ENCODE measurements around the gene SPEM3. TPM values are rescaled to one million over a fixed set of nuclear protein-coding genes. Genes with fewer than 3 reads are reported as not detected.
"Not testable (repeated sequence)": the region's sequence is repeated elsewhere in the genome, so short reads cannot be mapped to it uniquely, and the experiment has no call there.

Gene SPEM3
- total RNA-seq, 2 experiments from 2014 or later, result not detected

- peaks cover 8% of the 10 kb centered on the region for H3K36me3 Mint-ChIP-seq (ENCODE audit: low read depth)
- ChIA-PET POLR2A (interaction anchor here (0.6 kb wide), 2 partner anchors 36 to 147 kb away, joined by 3 read pairs; no protein-coding TSS in a partner anchor), CTCF (interaction anchor here (0.7 to 2.9 kb wide), 5 partner anchors 12 to 101 kb away, joined by 3 to 13 read pairs (median 4); no protein-coding TSS in a partner anchor)
- no peak overlapping the region for H3K27ac Mint-ChIP-seq
- peak overlapping the region; percentile 84 for H3K4me3 Mint-ChIP-seq
- no peak for DNase-seq
- no peaks in the 10 kb centered on the region for H3K27me3 Mint-ChIP-seq
- peaks cover 62% of the 10 kb centered on the region for H3K4me1 Mint-ChIP-seq
- H3K9me3 Mint-ChIP-seq, result no peaks in the 10 kb centered on the region
Observed at GRCh38 chr17:7476951-7477350, 48.3 kb downstream of the SPEM3 start.

- POLR2A ChIA-PET, result interaction anchor here (0.6 to 1.1 kb wide), 2 partner anchors 22 to 35 kb away, joined by 3 to 4 read pairs; no protein-coding TSS in a partner anchor
- H3K36me3 Mint-ChIP-seq (ENCODE audit: low read depth), result peaks cover 8% of the 10 kb centered on the region
- CTCF ChIA-PET, result interaction anchor here (0.7 to 2.9 kb wide), 4 partner anchors 13 to 102 kb away, joined by 3 to 13 read pairs (median 5); no protein-coding TSS in a partner anchor
- H3K27me3 Mint-ChIP-seq, result no peaks in the 10 kb centered on the region
- DNase-seq, result no peak
- peak overlapping the region; percentile 84 for H3K4me3 Mint-ChIP-seq
- H3K27ac Mint-ChIP-seq, result peak overlapping the region; percentile 77
- H3K9me3 Mint-ChIP-seq, result no peaks in the 10 kb centered on the region
- peaks cover 65% of the 10 kb centered on the region for H3K4me1 Mint-ChIP-seq
Observed at GRCh38 chr17:7477392-7478275, 49.0 kb downstream of the SPEM3 start.

GRCh38 chr17:7478276-7479212 lies 49.9 kb downstream of the SPEM3 start:
- ChIA-PET POLR2A (interaction anchor here (1.1 kb wide), 1 partner anchor 23 kb away, joined by 4 read pairs; no protein-coding TSS in a partner anchor), CTCF (interaction anchor here (0.6 to 2.9 kb wide), 3 partner anchors 14 to 160 kb away, joined by 3 to 13 read pairs (median 6); no protein-coding TSS in a partner anchor)
- Mint-ChIP-seq H3K9me3 (no peaks in the 10 kb centered on the region), H3K4me3 (peak overlapping the region; percentile 84), H3K27me3 (no peaks in the 10 kb centered on the region), H3K27ac (peak overlapping the region; percentile 77), H3K4me1 (peaks cover 68% of the 10 kb centered on the region), H3K36me3 (ENCODE audit: low read depth) (peaks cover 9% of the 10 kb centered on the region)
- peak; percentile 68 for DNase-seq

- CTCF ChIA-PET, result interaction anchor here (0.8 to 1.5 kb wide), 3 partner anchors 25 to 81 kb away, joined by 3 to 7 read pairs (median 5); no protein-coding TSS in a partner anchor
- peak; percentile 64 for DNase-seq
- no peaks in the 10 kb centered on the region for H3K9me3 Mint-ChIP-seq
- H3K4me3 Mint-ChIP-seq, result peak within 1 kb of the TSS; percentile 88
- POLR2A ChIA-PET, result no interaction called here
- H3K4me1 Mint-ChIP-seq, result peaks cover 68% of the 10 kb centered on the region
- peak within 1 kb of the TSS; percentile 94 for H3K27ac Mint-ChIP-seq
- no peaks in the 10 kb centered on the region for H3K27me3 Mint-ChIP-seq
- H3K36me3 Mint-ChIP-seq (ENCODE audit: low read depth), result peaks cover 10% of the 10 kb centered on the region
Observed at GRCh38 chr17:7479213-7480088, 50.8 kb downstream of the SPEM3 start, which contains the start of gene ZBTB4. TSS of gene ZBTB4 (minus strand) at chr17:7479631. CDS start at chr17:7466801, 12,830 bp downstream.

GRCh38 chr17:7480089-7480384 lies 51.4 kb downstream of the SPEM3 start:
- ChIA-PET POLR2A (no interaction called here), CTCF (interaction anchor here (1.2 to 1.5 kb wide), 2 partner anchors 26 to 43 kb away, joined by 3 to 7 read pairs; no protein-coding TSS in a partner anchor)
- H3K27me3 Mint-ChIP-seq, result no peaks in the 10 kb centered on the region
- H3K4me1 Mint-ChIP-seq, result peaks cover 71% of the 10 kb centered on the region
- peak overlapping the region; percentile 94 for H3K27ac Mint-ChIP-seq
- H3K9me3 Mint-ChIP-seq, result no peaks in the 10 kb centered on the region
- H3K4me3 Mint-ChIP-seq, result peak overlapping the region; percentile 88
- peaks cover 15% of the 10 kb centered on the region for H3K36me3 Mint-ChIP-seq (ENCODE audit: low read depth)
- no peak for DNase-seq

- CTCF ChIA-PET, result interaction anchor here (1.0 to 1.4 kb wide), 2 partner anchors 19 to 45 kb away, joined by 4 to 5 read pairs; no protein-coding TSS in a partner anchor
- peak within 1 kb of the TSS; percentile 99 for H3K27ac Mint-ChIP-seq
Observed at GRCh38 chr17:7481275-7481674, 52.6 kb downstream of the SPEM3 start, which contains the start of gene SLC35G6. TSS of gene SLC35G6 (plus strand) at chr17:7481446. CDS start at chr17:7481517, 71 bp downstream.

GRCh38 chr17:7481842-7482741 lies 53.4 kb downstream of the SPEM3 start:
- POLR2A ChIA-PET, H3K9me3 Mint-ChIP-seq, H3K27me3 Mint-ChIP-seq, DNase-seq: not testable (repeated sequence)
- peak overlapping the region; percentile 94 for H3K4me3 Mint-ChIP-seq
- H3K36me3 Mint-ChIP-seq (ENCODE audit: low read depth), result peaks cover 22% of the 10 kb centered on the region
- peak overlapping the region; percentile 99 for H3K27ac Mint-ChIP-seq
- peaks cover 68% of the 10 kb centered on the region for H3K4me1 Mint-ChIP-seq
- CTCF ChIA-PET, result interaction anchor here (1.0 to 1.4 kb wide), 2 partner anchors 20 to 45 kb away, joined by 4 to 5 read pairs; no protein-coding TSS in a partner anchor

More at GRCh38 chr17:7481275-7481674, 52.6 kb downstream of the SPEM3 start, which contains the start of gene SLC35G6:
- H3K9me3 Mint-ChIP-seq, H3K27me3 Mint-ChIP-seq, DNase-seq: not testable (repeated sequence)
- POLR2A ChIA-PET, result interaction anchor here (0.6 kb wide), 1 partner anchor 26 kb away, joined by 3 read pairs; no protein-coding TSS in a partner anchor
- Mint-ChIP-seq H3K4me3 (peak within 1 kb of the TSS; percentile 88), H3K4me1 (peaks cover 69% of the 10 kb centered on the region), H3K36me3 (ENCODE audit: low read depth) (peaks cover 22% of the 10 kb centered on the region)

Other genes with a start within 250 kb of the SPEM3 start
- gene ASGR1, start 249.5 kb upstream of the SPEM3 start, total RNA-seq, result under 1 TPM; 0.29 to 0.62 TPM
- gene DLG4, start 209.0 kb upstream of the SPEM3 start, total RNA-seq, result 1 to 10 TPM; 9.4 to 9.5 TPM
- 100 to 1,000 TPM; 338 to 370 TPM for gene ACADVL, start 208.9 kb upstream of the SPEM3 start, total RNA-seq
- gene DVL2, start 194.3 kb upstream of the SPEM3 start, total RNA-seq, result 10 to 100 TPM; 53.2 TPM
- gene PHF23, start 189.4 kb upstream of the SPEM3 start, total RNA-seq, result 10 to 100 TPM; 55.9 to 59.2 TPM
- gene GABARAP, start 186.4 kb upstream of the SPEM3 start, total RNA-seq, result 100 to 1,000 TPM; 256 to 279 TPM
- gene CTDNEP1, start 177.1 kb upstream of the SPEM3 start, total RNA-seq, result 100 to 1,000 TPM; 168 to 183 TPM
- 10 to 100 TPM; 41.7 to 42.4 TPM for gene ELP5, start 176.6 kb upstream of the SPEM3 start, total RNA-seq
- under 1 TPM in 1 of 2 experiments, not detected in 1; 0.29 TPM for gene CLDN7, start 166.4 kb upstream of the SPEM3 start, total RNA-seq
- not detected for gene SLC2A4, start 147.1 kb upstream of the SPEM3 start, total RNA-seq
- gene YBX2, start 134.2 kb upstream of the SPEM3 start, total RNA-seq, result under 1 TPM; 0.55 to 0.83 TPM
- gene EIF5A, start 121.2 kb upstream of the SPEM3 start, total RNA-seq, result 100 to 1,000 TPM; 470 to 502 TPM
- gene GPS2, start 113.5 kb upstream of the SPEM3 start, total RNA-seq, result 100 to 1,000 TPM in 1 of 2 experiments, 10 to 100 TPM in 1; 85.9 to 105 TPM
- 10 to 100 TPM; 34.7 to 38.1 TPM for gene NEURL4, start 99.5 kb upstream of the SPEM3 start, total RNA-seq
- gene ACAP1, start 92.3 kb upstream of the SPEM3 start, total RNA-seq, result 100 to 1,000 TPM; 727 to 775 TPM
- 10 to 100 TPM; 11.2 to 12.5 TPM for gene KCTD11, start 76.7 kb upstream of the SPEM3 start, total RNA-seq
- gene TMEM95, start 73.7 kb upstream of the SPEM3 start, total RNA-seq, result under 1 TPM in 1 of 2 experiments, not detected in 1; 0.23 TPM
- 1 to 10 TPM; 1.5 to 2.1 TPM for gene TNK1, start 47.8 kb upstream of the SPEM3 start, total RNA-seq
- gene PLSCR3, start 34.3 kb upstream of the SPEM3 start, total RNA-seq, result 100 to 1,000 TPM; 151 to 161 TPM
- 10 to 100 TPM; 47.2 to 48.3 TPM for gene TMEM256, start 24.8 kb upstream of the SPEM3 start, total RNA-seq
- 1 to 10 TPM in 1 of 2 experiments, under 1 TPM in 1; 0.89 to 1.4 TPM for gene NLGN2, start 21.0 kb upstream of the SPEM3 start, total RNA-seq
- not detected for gene SPEM1, start 8.5 kb upstream of the SPEM3 start, total RNA-seq
- not detected for gene SPEM2, start 3.2 kb upstream of the SPEM3 start, total RNA-seq
- gene TMEM102, start 6.6 kb downstream of the SPEM3 start, total RNA-seq, result 10 to 100 TPM; 16.7 to 18.1 TPM
- 1 to 10 TPM; 6.8 to 9.4 TPM for gene FGF11, start 10.7 kb downstream of the SPEM3 start, total RNA-seq
- 10 to 100 TPM; 18.8 to 19.2 TPM for gene CHRNB1, start 16.2 kb downstream of the SPEM3 start, total RNA-seq
- 10 to 100 TPM; 25.8 to 28.4 TPM for gene ZBTB4, start 50.8 kb downstream of the SPEM3 start, total RNA-seq
- not detected for gene SLC35G6, start 52.6 kb downstream of the SPEM3 start, total RNA-seq
- gene POLR2A, start 55.5 kb downstream of the SPEM3 start, total RNA-seq, result 100 to 1,000 TPM; 175 to 201 TPM
- gene TNFSF12, start 120.2 kb downstream of the SPEM3 start, total RNA-seq, result 10 to 100 TPM; 79.6 to 82.5 TPM
- 1 to 10 TPM; 3.8 to 4.0 TPM for gene TNFSF13, start 129.9 kb downstream of the SPEM3 start, total RNA-seq
- gene SENP3, start 133.1 kb downstream of the SPEM3 start, total RNA-seq, result 10 to 100 TPM; 51.8 to 53.0 TPM
- gene CD68, start 150.8 kb downstream of the SPEM3 start, total RNA-seq, result 1 to 10 TPM; 3.8 to 4.4 TPM
- 10 to 100 TPM; 62.3 to 81.7 TPM for gene MPDU1, start 155.0 kb downstream of the SPEM3 start, total RNA-seq
- under 1 TPM; 0.57 to 0.71 TPM for gene SOX15, start 161.2 kb downstream of the SPEM3 start, total RNA-seq
- 10 to 100 TPM; 27.5 to 28.8 TPM for gene FXR2, start 186.0 kb downstream of the SPEM3 start, total RNA-seq
- gene SAT2, start 199.0 kb downstream of the SPEM3 start, total RNA-seq, result 10 to 100 TPM; 18.5 to 23.6 TPM
- gene SHBG, start 201.3 kb downstream of the SPEM3 start, total RNA-seq, result not detected
- gene ATP1B2, start 222.1 kb downstream of the SPEM3 start, total RNA-seq, result under 1 TPM in 1 of 2 experiments, not detected in 1; 0.08 TPM

Measured in activated CD4-positive, alpha-beta T cell treated with anti-CD3 and anti-CD28 coated beads, Interleukin-2, amount 10 ng/mL, durations not matched to agents 7 days and 5 days (primary cell).